ENCODE results near the gene PIK3AP1. TPM values are rescaled to one million over a fixed set of nuclear protein-coding genes. Genes with fewer than 3 reads are reported as not detected.
A peak's percentile ranks its signal among the peaks of the same experiment; 100 is the strongest.

Gene PIK3AP1
- total RNA-seq, 1 experiment from 2014 or later = 1.7 TPM

GRCh38 chr10:96740579-96741281 lies 20.4 kb upstream of the PIK3AP1 start:
- H2BK5ac ChIP-seq (ENCODE audit: insufficient read length, low read length) = no peak overlapping the region
- no peak overlapping the region for H2AFZ ChIP-seq (ENCODE audit: low read length)
- no peaks in the 10 kb centered on the region for H3K27me3 ChIP-seq (ENCODE audit: insufficient read depth, low read length)
- no peak overlapping the region for H3K56ac ChIP-seq (ENCODE audit: insufficient read length, low read depth, low read length)
- no peak overlapping the region for H4K5ac ChIP-seq (ENCODE audit: insufficient read length, low read depth, low read length)
- no peaks in the 10 kb centered on the region for H3K79me2 ChIP-seq (ENCODE audit: insufficient read depth, low read length)
- no peak for TF ChIP-seq CTCF (conservative IDR thresholded peaks at IDR 0.05)
- H3K23me2 ChIP-seq (ENCODE audit: insufficient read length, low read depth, low read length, poor library complexity, severe bottlenecking) = no peaks in the 10 kb centered on the region
- H3K9me3 ChIP-seq (ENCODE audit: control insufficient read depth, low read depth, low read length) = no peaks in the 10 kb centered on the region
- no peak overlapping the region for H2AK5ac ChIP-seq (ENCODE audit: insufficient read length, low read length)
- no peak overlapping the region for H3K4me3 Mint-ChIP-seq
- no CpG with 5 or more reads among the region's 9 CpGs for WGBS (ENCODE audit: extremely low coverage, insufficient read length, low lambda C conversion rate)
- H4K20me1 ChIP-seq (ENCODE audit: control insufficient read depth, insufficient read depth, insufficient read length) = no peaks in the 10 kb centered on the region
- DNase-seq = no peak
- no peak overlapping the region for H4K91ac ChIP-seq (ENCODE audit: insufficient read length, low read depth, low read length)
- H2BK120ac ChIP-seq (ENCODE audit: low read depth, low read length, poor library complexity, severe bottlenecking) = no peak overlapping the region
- no peak overlapping the region; a peak in 1 of 7 replicates for H3K27ac Mint-ChIP-seq
- H3K27me3 Mint-ChIP-seq (ENCODE audit: low read depth) = no peaks in the 10 kb centered on the region; the same call in 1 of the 2 replicates
- no peak overlapping the region for H2BK15ac ChIP-seq (ENCODE audit: low read depth, low read length)
- no peaks in the 10 kb centered on the region for H3K9me3 Mint-ChIP-seq
- no peak overlapping the region for H3K4me2 ChIP-seq (ENCODE audit: insufficient read depth, insufficient read length, low read length)
- no peaks in the 10 kb centered on the region for H3K79me1 ChIP-seq (ENCODE audit: insufficient read depth, low read depth, low read length, poor library complexity, severe bottlenecking)
- no peak overlapping the region for H3K9ac ChIP-seq (ENCODE audit: extremely low read depth, insufficient read length, low read length)
- no peak overlapping the region for H3K27ac ChIP-seq (ENCODE audit: insufficient read length, low read depth, low read length)
- H3T11ph ChIP-seq (ENCODE audit: low read length) = no peak overlapping the region
- H3K14ac ChIP-seq (ENCODE audit: insufficient read depth, low read length) = peak overlapping the region; percentile 57
- H2BK12ac ChIP-seq (ENCODE audit: insufficient read length, low read depth, low read length) = no peak overlapping the region
- H2BK20ac ChIP-seq (ENCODE audit: low read depth, low read length, poor library complexity, severe bottlenecking) = no peak overlapping the region
- no peaks in the 10 kb centered on the region for H3K36me3 Mint-ChIP-seq (ENCODE audit: insufficient read depth in 1 of 3, low read depth in 3 of 3)
- no peak overlapping the region for H3K23ac ChIP-seq (ENCODE audit: insufficient read length, low read depth, low read length)
- H3K4me1 ChIP-seq (ENCODE audit: insufficient read depth, low read length) = no peaks in the 10 kb centered on the region
- peaks cover 13 to 20% of the 10 kb centered on the region in 2 experiments for H3K4me1 Mint-ChIP-seq
- H3K18ac ChIP-seq (ENCODE audit: insufficient read length, low read depth, low read length) = no peak overlapping the region
- H3K4ac ChIP-seq (ENCODE audit: low read depth, low read length) = no peak overlapping the region
- H4K8ac ChIP-seq (replicated peaks; ENCODE audit: insufficient read length, low read depth, low read length) = no peak overlapping the region

Data from H9 (cell line).